Measurements from ENCODE around the gene PRRT3.
"Not testable (repeated sequence)": the region's sequence is repeated elsewhere in the genome, so short reads cannot be mapped to it uniquely, and the experiment has no call there.

PRRT3 gene

GRCh38 chr3:9947025-9947995, 4.9 kb downstream of the PRRT3 start:
- no peak for DNase-seq

DNA sequence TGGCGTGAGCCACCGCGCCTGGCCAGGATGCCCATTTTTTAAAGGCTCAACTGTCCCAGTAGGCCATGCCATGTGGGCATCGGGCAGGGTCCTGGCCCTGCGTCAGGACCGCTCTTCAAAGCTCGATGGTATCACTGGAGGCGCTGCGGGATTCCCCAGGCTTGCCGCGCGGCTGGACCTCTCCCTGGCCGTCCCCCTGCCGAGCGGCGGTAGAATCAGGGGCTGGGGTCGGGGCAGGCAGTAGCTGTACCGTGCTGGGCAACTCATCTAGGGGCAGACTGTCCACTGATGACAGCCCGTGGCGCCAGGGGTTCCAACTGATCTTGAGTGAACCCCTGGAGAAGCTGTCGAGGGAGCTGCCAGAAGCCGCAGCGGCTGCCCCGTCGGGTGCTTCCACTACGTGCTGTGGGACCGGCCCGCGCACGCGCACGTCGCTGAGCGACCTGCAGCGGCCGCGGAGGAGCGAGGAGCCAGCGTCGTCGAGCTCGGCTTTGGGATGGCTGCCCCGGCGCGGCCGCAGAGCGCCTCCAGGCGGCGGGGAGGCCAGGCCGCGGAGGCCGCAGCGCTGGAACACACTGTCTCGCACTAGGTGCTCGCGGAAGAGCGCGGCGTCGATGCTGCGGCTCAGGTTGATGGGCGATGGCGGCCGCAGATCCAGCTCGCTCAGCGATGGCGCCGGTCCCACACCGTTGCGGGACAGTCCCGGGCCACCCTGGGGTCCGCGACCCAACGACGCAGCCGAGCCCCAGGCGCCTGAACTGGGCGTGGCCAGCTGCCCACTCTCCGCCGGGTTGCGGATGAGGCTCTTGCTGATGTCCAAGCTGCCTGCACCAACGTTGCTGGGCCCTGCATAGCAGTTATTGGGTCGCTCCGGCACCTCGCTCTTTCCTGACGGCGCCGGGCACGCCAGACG, 5.8 kb downstream of the PRRT3 start:
- peak; percentile 90 to 94 (median 93) for DNase-seq

- no peak for DNase-seq
Measured at GRCh38 chr3:9945358-9945757, 6.8 kb downstream of the PRRT3 start.

DNA sequence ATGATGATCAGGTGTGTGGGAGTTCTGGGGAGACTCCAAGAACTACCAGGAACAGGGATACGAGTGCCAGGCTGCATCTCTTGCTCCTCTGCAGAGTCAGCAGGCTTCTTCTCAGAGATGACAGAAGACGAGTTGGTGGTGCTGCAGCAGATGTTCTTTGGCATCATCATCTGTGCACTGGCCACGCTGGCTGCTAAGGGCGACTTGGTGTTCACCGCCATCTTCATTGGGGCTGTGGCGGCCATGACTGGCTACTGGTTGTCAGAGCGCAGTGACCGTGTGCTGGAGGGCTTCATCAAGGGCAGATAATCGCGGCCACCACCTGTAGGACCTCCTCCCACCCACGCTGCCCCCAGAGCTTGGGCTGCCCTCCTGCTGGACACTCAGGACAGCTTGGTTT, 7.9 kb downstream of the PRRT3 start:
- DNase-seq, result no peak

DNA sequence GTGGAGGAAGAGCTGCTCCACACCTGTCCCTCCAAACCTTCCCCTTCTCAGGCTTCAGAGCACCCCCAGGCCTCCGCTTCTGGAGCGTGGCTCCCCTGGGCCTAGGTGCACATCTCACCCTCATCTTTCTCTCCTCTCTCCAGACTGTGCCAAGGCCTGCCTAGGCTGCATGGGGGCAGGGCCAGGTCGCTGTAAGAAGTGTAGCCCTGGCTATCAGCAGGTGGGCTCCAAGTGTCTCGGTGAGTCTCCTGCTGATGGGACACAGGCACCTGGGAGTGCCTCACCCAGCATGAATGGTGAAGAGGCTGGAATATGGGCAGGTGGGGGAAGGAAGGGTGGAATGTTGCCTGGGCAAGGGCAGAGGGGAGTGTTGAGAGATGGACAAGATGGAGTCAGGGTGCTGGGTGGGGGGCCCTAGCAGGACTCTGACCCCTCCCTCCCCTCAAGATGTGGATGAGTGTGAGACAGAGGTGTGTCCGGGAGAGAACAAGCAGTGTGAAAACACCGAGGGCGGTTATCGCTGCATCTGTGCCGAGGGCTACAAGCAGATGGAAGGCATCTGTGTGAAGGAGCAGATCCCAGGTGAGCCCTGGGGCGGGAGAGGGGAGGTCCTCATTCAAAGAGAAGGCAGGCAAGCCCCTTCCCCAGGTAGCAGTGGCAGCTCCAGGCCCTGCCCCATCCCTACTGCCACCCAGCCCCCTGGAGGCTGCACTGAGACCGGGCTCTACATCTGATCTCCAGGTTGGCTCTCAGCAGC, 9.1 kb downstream of the PRRT3 start:
- no peak for DNase-seq

DNA sequence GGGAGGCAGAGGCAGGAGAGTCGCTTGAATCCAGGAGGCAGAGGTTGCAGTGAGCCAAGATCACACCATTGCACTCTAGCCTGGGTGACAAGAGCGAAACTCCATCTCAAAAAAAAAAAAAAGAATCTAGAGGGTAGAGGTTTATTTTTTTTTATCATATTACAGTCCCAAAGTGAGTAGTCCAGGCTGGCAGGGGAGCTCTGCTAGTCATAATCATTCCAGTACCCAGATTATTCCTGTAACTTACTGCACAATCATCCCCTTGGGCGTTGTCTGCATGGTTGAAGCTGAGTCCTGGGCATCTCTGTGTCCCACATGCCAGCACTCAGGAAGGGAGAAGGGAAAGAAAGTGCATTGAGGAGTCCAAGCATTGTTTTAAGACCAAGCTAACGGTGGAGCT, 10.0 kb downstream of the PRRT3 start:
- DNase-seq, result no peak

- no peak for DNase-seq
Measured at GRCh38 chr3:9940746-9941145, 11.5 kb downstream of the PRRT3 start.

- not testable (repeated sequence) for DNase-seq
Measured at GRCh38 chr3:9939906-9940305, 12.3 kb downstream of the PRRT3 start.

DNA sequence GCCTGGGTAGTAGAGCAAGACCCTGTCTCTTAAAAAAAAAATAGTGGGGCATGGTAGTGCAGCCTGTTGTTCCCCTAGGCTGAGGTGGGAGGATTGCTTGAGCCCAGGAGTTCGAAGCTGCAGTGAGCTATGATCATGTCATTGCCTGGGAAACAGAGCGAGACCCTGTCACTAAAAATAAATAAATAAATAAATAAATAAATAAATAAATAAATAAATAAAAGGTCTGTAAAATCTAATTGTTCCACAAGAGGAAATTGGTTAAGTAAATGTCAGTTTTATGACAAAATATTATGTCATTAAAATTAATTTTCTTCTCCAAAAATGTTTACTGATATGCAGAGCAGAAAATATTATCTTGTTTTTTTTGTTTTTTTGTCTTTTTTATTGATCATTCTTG, 13.2 kb downstream of the PRRT3 start:
- no peak for DNase-seq

- DNase-seq, result no peak
Measured at GRCh38 chr3:9937486-9938238, 14.5 kb downstream of the PRRT3 start.

DNA sequence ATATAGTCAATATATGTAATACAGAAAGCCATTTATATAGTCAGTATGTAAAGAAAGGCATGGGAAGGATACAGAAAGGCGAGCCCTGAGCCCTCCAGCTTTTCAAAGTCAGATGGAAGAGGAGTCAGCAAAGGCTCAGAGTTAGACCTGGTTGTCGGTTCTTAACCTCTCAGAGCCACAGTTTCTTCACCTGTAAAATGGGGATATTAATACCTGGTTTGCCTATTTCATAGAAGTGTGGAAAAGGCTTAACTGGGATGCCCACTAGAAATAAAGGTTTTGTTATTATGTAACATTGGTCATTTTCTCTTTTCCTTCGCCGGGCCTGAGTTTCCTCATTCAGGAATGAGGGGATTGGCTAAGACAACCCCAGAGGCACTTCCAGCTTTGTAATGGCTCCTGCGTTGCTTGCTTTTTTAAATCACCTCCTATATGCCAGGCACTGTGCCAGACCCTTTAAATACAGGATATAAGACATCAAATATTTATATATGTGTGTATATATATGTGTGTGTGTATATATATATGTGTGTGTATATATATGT, 16.2 kb downstream of the PRRT3 start:
- peak; percentile 62 to 69 (median 68) for DNase-seq

GRCh38 chr3:9934993-9935392, 17.2 kb downstream of the PRRT3 start:
- no peak for DNase-seq

DNA sequence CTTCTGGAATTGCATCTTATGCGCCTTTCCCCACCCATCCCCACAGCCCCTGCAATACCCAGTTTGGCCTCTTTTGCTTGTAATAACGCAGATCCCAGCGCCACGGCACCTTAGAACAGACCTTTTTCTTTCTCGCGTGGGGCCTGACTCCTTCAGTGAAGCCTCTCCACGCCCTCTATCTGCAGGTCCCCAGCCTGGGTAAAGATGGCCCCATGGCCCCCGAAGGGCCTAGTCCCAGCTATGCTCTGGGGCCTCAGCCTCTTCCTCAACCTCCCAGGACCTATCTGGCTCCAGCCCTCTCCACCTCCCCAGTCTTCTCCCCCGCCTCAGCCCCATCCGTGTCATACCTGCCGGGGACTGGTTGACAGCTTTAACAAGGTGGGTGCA, 18.0 kb downstream of the PRRT3 start:
- DNase-seq, result peak in 1 of 3 donors; percentile 29

GRCh38 chr3:9933561-9934234, 18.5 kb downstream of the PRRT3 start, which contains the start of gene CRELD1:
CRELD1 (plus strand) TSS chr3:9933834; CDS start chr3:9934439, 605 bp downstream.
- peak; percentile 97 to 98 (median 97) for DNase-seq

GRCh38 chr3:9932843-9933560, 19.2 kb downstream of the PRRT3 start:
- DNase-seq, result peak; percentile 89 to 93 (median 90)

GRCh38 chr3:9932535-9932842, 19.7 kb downstream of the PRRT3 start:
- DNase-seq, result no peak

- DNase-seq, result peak in 1 of 3 donors; percentile 20
Measured at GRCh38 chr3:9930804-9931418, 21.3 kb downstream of the PRRT3 start.

DNA sequence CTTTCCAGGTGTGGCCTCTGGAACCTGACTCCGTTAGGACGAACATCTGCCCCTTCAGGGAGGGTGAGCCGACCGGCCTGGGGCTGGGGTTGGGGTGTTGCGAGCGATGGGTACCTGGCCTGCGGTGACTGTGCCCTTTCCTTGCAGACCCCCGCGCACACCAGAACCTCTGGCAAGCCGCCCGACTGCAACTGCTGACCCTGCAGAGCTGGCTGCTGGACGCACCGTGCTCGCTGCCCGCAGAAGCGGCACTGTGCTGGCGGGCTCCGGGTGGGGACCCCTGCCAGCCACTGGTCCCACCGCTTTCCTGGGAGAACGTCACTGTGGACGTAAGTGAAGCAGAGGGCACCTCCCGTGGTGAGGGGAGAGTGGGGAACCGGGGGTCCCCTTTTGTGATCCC, 24.1 kb downstream of the PRRT3 start:
- DNase-seq, result no peak

DNA sequence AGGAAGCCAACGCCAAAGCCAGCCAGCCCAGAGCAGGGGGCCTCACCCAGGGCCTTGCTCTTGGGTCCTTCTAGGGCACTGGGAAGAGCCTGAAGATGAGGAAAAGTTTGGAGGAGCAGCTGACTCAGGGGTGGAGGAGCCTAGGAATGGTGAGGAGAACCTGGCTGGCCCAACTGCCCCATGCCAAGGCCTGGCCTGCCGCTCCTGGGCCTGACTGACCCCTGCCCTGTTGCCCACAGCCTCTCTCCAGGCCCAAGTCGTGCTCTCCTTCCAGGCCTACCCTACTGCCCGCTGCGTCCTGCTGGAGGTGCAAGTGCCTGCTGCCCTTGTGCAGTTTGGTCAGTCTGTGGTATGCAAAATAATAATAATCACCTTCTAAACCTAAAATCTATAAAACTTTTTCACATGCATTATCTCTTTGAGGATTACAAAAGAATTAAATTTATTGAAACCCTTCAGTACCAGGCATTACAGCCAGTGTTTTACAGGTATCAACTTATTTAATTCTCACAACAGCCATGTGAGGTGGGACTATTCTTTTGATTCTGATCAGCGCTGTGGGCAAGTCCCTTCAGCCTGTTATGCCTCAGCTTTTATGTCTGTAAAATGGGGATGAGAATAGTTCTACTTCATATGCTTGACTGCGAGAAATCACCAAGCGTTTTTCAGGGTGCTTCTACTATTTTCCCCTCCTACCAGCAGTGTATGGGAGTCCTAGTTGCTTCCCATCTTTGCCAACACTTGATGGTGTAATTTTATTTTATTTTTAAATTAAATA, 33.8 kb downstream of the PRRT3 start:
- DNase-seq, result no peak

All from suppressor macrophage treated with lipopolysaccharide for 1 hour (primary cell).